Suprapubic skin (tissue), 4 donors: ENCODE measurements around the gene GUCY1A1. TPM values are rescaled to one million over a fixed set of nuclear protein-coding genes. Genes with fewer than 3 reads are reported as not detected.

ENCODE experiments used
- DNase-seq, 2 donors: peaks; one replicate each; pipeline ENCODE4 v3.0.0-alpha.2; 2019; ENCODE audit warnings: low spot score in 2 of 2
- H3K27ac ChIP-seq: fragments of 200-600 bp; sonication (generic); one replicate; pipeline ENCODE4 v1.5.1; 2019
- H3K27me3 ChIP-seq: fragments of 200-600 bp; sonication (generic); one replicate; pipeline ENCODE4 v1.5.1; 2019
- H3K36me3 ChIP-seq: fragments of 200-600 bp; sonication (generic); one replicate; pipeline ENCODE4 v1.5.1; 2019
- H3K4me1 ChIP-seq: fragments of 200-600 bp; sonication (generic); one replicate; pipeline ENCODE4 v1.5.1; 2019
- H3K4me3 ChIP-seq: fragments of 200-600 bp; sonication (generic); one replicate; pipeline ENCODE4 v1.5.1; 2019; ENCODE audit warnings: mild to moderate bottlenecking
- H3K9me3 ChIP-seq: fragments of 200-600 bp; sonication (generic); one replicate; pipeline ENCODE4 v1.5.1; 2019
- EP300 ChIP-seq: sonication (generic); formaldehyde crosslinking; IDR thresholded peaks from one replicate; pipeline ENCODE4 v1.6.1; 2017; ENCODE audit warnings: antibody characterized with exemption
- POLR2A ChIP-seq, 2 donors: fragments of 450-650 bp; IDR thresholded peaks; one replicate each; pipeline ENCODE4 v1.6.1; 2017; ENCODE audit warnings: antibody characterized with exemption in 2 of 2, mild to moderate bottlenecking in 2 of 2, moderate library complexity in 2 of 2
- POLR2AphosphoS5 ChIP-seq, 3 donors: sonication (generic); formaldehyde crosslinking; IDR thresholded peaks; one replicate each; pipeline ENCODE4 v1.6.1; 2017; ENCODE audit warnings: antibody characterized with exemption in 3 of 3
- WGBS: methylation state at CpG from one replicate; pipeline ENCODE4 v1.1.5; 2018; 5-methylcytosine and 5-hydroxymethylcytosine counted together
- total RNA-seq, 4 donors: library from RNA; depleted of rRNA; stranded (reverse); fragments of >200 nt; gene quantifications; one replicate each; pipeline ENCODE4 v1.1.0, GENCODE V29; 2016
- TF ChIP-seq, protein P1 (sequence below), 2 donors: fragments of 200-600 bp in 1 of 2; fragments of 450-650 bp in 1 of 2; sonication (generic) in 1 of 2; IDR thresholded peaks; one replicate each; pipeline ENCODE4 v1.5.1; 2016 to 2019; ENCODE audit warnings: antibody characterized with exemption in 2 of 2, mild to moderate bottlenecking in 1 of 2, moderate library complexity in 1 of 2

Gene GUCY1A1
- total RNA-seq, 4 donors from 2014 or later = 5.1 to 15.3 (median 8.9) TPM

DNA sequence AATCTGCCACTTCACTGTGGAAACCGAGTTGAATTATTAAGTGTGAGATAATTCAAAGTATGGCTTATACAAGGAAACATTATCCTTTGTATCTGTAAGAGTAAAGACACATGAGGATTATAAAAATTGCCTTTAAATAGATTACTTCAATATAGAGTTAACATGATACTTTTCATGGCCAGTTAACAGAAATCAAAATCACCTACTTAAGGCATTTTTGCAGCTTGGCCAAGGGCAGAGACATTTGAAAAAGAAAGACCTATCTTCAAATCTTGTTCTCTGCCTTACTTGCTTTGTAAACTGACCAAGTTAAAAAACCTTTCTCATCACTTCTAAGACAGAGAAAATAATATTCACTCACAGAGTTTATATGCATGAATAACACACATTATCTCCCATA is 47.3 kb downstream of the GUCY1A1 start:
- H3K4me3 ChIP-seq = no peak overlapping the region
- no peaks in the 10 kb centered on the region for H3K27me3 ChIP-seq
- no peaks in the 10 kb centered on the region for H3K4me1 ChIP-seq
- TF ChIP-seq EP300 (no peak), POLR2AphosphoS5 (IDR thresholded peaks at IDR 0.05) (no peak), POLR2A (IDR thresholded peaks at IDR 0.05) (no peak)
- TF ChIP-seq, protein P1, sequence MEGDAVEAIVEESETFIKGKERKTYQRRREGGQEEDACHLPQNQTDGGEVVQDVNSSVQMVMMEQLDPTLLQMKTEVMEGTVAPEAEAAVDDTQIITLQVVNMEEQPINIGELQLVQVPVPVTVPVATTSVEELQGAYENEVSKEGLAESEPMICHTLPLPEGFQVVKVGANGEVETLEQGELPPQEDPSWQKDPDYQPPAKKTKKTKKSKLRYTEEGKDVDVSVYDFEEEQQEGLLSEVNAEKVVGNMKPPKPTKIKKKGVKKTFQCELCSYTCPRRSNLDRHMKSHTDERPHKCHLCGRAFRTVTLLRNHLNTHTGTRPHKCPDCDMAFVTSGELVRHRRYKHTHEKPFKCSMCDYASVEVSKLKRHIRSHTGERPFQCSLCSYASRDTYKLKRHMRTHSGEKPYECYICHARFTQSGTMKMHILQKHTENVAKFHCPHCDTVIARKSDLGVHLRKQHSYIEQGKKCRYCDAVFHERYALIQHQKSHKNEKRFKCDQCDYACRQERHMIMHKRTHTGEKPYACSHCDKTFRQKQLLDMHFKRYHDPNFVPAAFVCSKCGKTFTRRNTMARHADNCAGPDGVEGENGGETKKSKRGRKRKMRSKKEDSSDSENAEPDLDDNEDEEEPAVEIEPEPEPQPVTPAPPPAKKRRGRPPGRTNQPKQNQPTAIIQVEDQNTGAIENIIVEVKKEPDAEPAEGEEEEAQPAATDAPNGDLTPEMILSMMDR (IDR thresholded peaks at IDR 0.05) = no peak
- no peak overlapping the region for H3K27ac ChIP-seq
- no peaks in the 10 kb centered on the region for H3K36me3 ChIP-seq
- WGBS = 68% methylated on average over 1 of the region's 1 CpG
- H3K9me3 ChIP-seq = no peaks in the 10 kb centered on the region
- no peak for DNase-seq

DNA sequence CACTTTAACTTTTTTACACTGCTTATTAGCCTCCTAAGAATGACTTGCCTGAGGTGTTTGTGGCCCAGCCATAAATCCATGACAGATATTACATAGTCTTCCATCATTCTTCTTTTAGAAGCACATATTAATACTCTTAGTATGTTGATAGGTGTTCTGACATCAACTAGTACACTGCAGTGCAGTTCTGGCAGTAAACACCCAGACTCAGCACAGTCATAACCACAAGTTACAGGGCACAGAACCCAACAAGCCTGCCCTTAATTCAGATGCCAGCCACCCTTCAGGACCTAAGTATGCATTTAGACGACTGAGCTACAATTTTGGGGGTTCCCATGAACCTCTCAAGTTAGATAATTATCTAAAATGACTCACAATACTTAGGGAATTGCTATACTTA is 55.7 kb downstream of the GUCY1A1 start:
- H3K36me3 ChIP-seq = no peaks in the 10 kb centered on the region
- H3K9me3 ChIP-seq = no peaks in the 10 kb centered on the region
- H3K4me1 ChIP-seq = no peaks in the 10 kb centered on the region
- TF ChIP-seq EP300 (no peak), POLR2A (IDR thresholded peaks at IDR 0.05) (no peak), POLR2AphosphoS5 (IDR thresholded peaks at IDR 0.05) (no peak)
- TF ChIP-seq, protein P1 (IDR thresholded peaks at IDR 0.05) = no peak
- no peaks in the 10 kb centered on the region for H3K27me3 ChIP-seq
- no peak for DNase-seq
- no peak overlapping the region for H3K4me3 ChIP-seq
- H3K27ac ChIP-seq = no peak overlapping the region
- 40% methylated on average over 1 of the region's 1 CpG for WGBS

DNA sequence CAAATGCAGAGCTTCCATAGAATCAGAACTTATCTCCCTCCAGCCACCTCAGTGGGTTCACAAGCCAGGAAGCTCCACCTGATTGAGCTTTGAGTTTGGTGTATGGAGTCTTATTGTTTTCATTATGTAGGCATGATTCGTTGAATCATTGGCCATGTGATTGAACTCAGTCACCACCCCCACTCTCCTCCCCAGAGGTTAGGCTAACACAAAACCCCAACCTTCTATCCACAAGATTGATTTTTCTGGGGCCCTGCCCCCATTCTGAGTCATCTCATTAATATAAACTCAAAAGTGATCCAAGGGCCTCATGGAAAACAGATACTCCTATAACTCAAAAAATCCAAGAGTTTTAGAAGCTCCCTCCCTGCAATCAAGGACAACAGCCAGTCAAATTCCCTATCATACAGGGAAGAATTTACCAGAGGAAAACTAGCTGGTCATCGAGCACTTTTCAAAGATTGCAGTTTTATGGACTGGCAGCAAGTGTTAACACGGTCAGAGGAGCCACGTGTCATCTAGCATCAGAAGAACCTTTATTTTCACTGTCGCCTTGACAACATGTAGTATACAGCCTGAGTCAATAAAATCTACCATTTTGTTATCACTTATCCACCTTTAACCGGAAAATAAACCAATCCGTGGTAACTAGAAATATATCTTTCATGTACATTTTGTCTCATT is 56.3 kb downstream of the GUCY1A1 start:
- no peaks in the 10 kb centered on the region for H3K36me3 ChIP-seq
- H3K27ac ChIP-seq = no peak overlapping the region
- no peak for DNase-seq
- 85% methylated on average over 7 of the region's 7 CpGs for WGBS
- TF ChIP-seq, protein P1 (IDR thresholded peaks at IDR 0.05) = no peak
- no peak for TF ChIP-seq EP300
- no peak for TF ChIP-seq POLR2AphosphoS5 (IDR thresholded peaks at IDR 0.05)
- no peak for TF ChIP-seq POLR2A (IDR thresholded peaks at IDR 0.05)
- no peaks in the 10 kb centered on the region for H3K9me3 ChIP-seq
- H3K4me1 ChIP-seq = no peaks in the 10 kb centered on the region
- no peak overlapping the region for H3K4me3 ChIP-seq
- no peaks in the 10 kb centered on the region for H3K27me3 ChIP-seq

DNA sequence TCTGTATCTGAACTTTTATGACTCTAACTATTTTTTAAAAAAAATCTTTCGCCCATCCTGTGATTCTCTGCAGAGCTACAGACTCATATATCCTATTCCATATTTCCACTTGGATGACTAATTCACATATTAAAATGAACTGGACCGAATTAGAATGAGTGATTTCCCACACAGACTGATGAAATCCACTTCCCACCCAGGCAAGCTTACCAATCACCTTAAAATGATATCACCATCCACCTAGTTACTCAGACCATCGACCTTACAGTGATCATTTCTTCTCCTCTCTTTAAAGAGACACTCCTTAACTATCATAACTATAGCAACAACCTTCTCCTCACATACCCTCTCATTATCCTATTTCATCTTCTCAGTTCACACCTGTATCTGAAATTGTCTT is 58.1 kb downstream of the GUCY1A1 start:
- Histone ChIP-seq H3K9me3 (no peaks in the 10 kb centered on the region), H3K27ac (no peak overlapping the region), H3K4me1 (no peaks in the 10 kb centered on the region), H3K27me3 (no peaks in the 10 kb centered on the region), H3K36me3 (no peaks in the 10 kb centered on the region), H3K4me3 (no peak overlapping the region)
- 68% methylated on average over 3 of the region's 3 CpGs for WGBS
- TF ChIP-seq POLR2AphosphoS5 (IDR thresholded peaks at IDR 0.05) (no peak), EP300 (no peak), POLR2A (IDR thresholded peaks at IDR 0.05) (no peak)
- TF ChIP-seq, protein P1 (IDR thresholded peaks at IDR 0.05) = no peak
- DNase-seq = no peak

DNA sequence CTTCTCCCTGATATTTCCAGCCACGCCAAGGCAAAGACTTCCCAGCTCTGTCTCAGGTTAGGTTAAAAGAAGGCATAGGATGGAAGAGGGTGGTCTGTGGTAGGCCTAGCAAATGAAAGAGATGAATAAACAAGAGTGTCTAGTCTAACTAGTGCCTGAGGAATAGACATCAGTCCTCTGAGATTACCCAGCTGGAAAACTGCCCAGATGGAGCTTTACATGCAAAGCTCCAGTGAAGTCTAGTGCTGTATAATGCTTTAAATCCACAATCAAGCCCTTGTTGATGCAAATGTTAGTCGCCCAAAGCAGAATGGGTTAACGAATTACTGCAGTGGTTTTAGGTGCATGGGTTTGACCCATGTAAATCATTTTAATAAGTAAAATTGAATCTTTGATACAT is 67.4 kb downstream of the GUCY1A1 start:
- H3K4me1 ChIP-seq = no peaks in the 10 kb centered on the region
- DNase-seq = no peak
- H3K9me3 ChIP-seq = no peaks in the 10 kb centered on the region
- H3K27ac ChIP-seq = no peak overlapping the region
- H3K36me3 ChIP-seq = no peaks in the 10 kb centered on the region
- 73% methylated on average over 3 of the region's 3 CpGs for WGBS
- H3K4me3 ChIP-seq = no peak overlapping the region
- no peaks in the 10 kb centered on the region for H3K27me3 ChIP-seq
- TF ChIP-seq POLR2A (IDR thresholded peaks at IDR 0.05) = no peak
- TF ChIP-seq EP300 = no peak
- TF ChIP-seq POLR2AphosphoS5 (IDR thresholded peaks at IDR 0.05) = no peak
- TF ChIP-seq, protein P1 (IDR thresholded peaks at IDR 0.05) = no peak
